H9 (cell line): ENCODE measurements around the gene DHRSX. TPM values are rescaled to one million over a fixed set of nuclear protein-coding genes. Genes with fewer than 3 reads are reported as not detected.
A peak's percentile ranks its signal among the peaks of the same experiment; 100 is the strongest.
"Not testable (repeated sequence)": the region's sequence is repeated elsewhere in the genome, so short reads cannot be mapped to it uniquely, and the experiment has no call there.

ENCODE experiments used
- DNase-seq: peaks from one replicate; pipeline ENCODE4 v3.0.0-alpha.2; 2017
- H2AFZ ChIP-seq: one replicate; pipeline ENCODE4 v1.6.1; 2013; ENCODE audit warnings: mild to moderate bottlenecking, low read length, control low read depth, moderate library complexity
- H2AK5ac ChIP-seq: 2 replicates; pipeline ENCODE4 v1.6.1; 2013; ENCODE audit warnings: low read length, control low read depth, mixed read lengths; ENCODE audit not compliant: insufficient read length
- H2BK120ac ChIP-seq: one replicate; pipeline ENCODE4 v1.6.1; 2013; ENCODE audit warnings: low read depth, mild to moderate bottlenecking, low read length, control low read depth, inconsistent platforms; ENCODE audit not compliant: poor library complexity, severe bottlenecking
- H2BK12ac ChIP-seq: 2 replicates; pipeline ENCODE4 v1.6.1; 2013; ENCODE audit warnings: low read length, control low read depth, mixed read lengths, low read depth; ENCODE audit not compliant: insufficient read length
- H2BK15ac ChIP-seq: 2 replicates; pipeline ENCODE4 v1.6.1; 2013; ENCODE audit warnings: low read depth, low read length, control low read depth
- H2BK20ac ChIP-seq: one replicate; pipeline ENCODE4 v1.6.1; 2013; ENCODE audit warnings: low read depth, mild to moderate bottlenecking, low read length, control low read depth, inconsistent platforms; ENCODE audit not compliant: poor library complexity, severe bottlenecking
- H2BK5ac ChIP-seq: 2 replicates; pipeline ENCODE4 v1.6.1; 2013; ENCODE audit warnings: low read length, control low read depth, mixed read lengths; ENCODE audit not compliant: insufficient read length
- H3K14ac ChIP-seq: 2 replicates; pipeline ENCODE4 v1.6.1; 2013; ENCODE audit warnings: low read length, control low read depth; ENCODE audit not compliant: insufficient read depth
- H3K18ac ChIP-seq: 2 replicates; pipeline ENCODE4 v1.6.1; 2013; ENCODE audit warnings: low read depth, mild to moderate bottlenecking, mixed read lengths, low read length, control low read depth; ENCODE audit not compliant: insufficient read length
- H3K23ac ChIP-seq: 2 replicates; pipeline ENCODE4 v1.6.1; 2013; ENCODE audit warnings: low read length, control low read depth, mixed read lengths, low read depth; ENCODE audit not compliant: insufficient read length
- H3K23me2 ChIP-seq: 2 replicates; pipeline ENCODE4 v1.6.1; 2013; ENCODE audit warnings: low read depth, mild to moderate bottlenecking, mixed read lengths, low read length, control low read depth; ENCODE audit not compliant: insufficient read length, poor library complexity, severe bottlenecking
- H3K27ac ChIP-seq: 2 replicates; pipeline ENCODE4 v1.5.1; 2013; ENCODE audit warnings: low read length, control low read depth, mixed read lengths, low read depth; ENCODE audit not compliant: insufficient read length
- H3K27me3 ChIP-seq: 2 replicates; pipeline ENCODE4 v1.6.1; 2013; ENCODE audit warnings: low read length, control low read depth, inconsistent platforms; ENCODE audit not compliant: insufficient read depth
- H3K4ac ChIP-seq: 2 replicates; pipeline ENCODE4 v1.6.1; 2013; ENCODE audit warnings: low read depth, mild to moderate bottlenecking, control low read depth, inconsistent platforms, low read length, moderate library complexity
- H3K4me1 ChIP-seq: 2 replicates; pipeline ENCODE4 v1.6.1; 2013; ENCODE audit warnings: low read length, control low read depth, inconsistent platforms; ENCODE audit not compliant: insufficient read depth
- H3K4me2 ChIP-seq: 2 replicates; pipeline ENCODE4 v1.6.1; 2013; ENCODE audit warnings: low read length, control low read depth, mixed read lengths; ENCODE audit not compliant: insufficient read length, insufficient read depth
- H3K56ac ChIP-seq: 2 replicates; pipeline ENCODE4 v1.6.1; 2013; ENCODE audit warnings: low read depth, mild to moderate bottlenecking, mixed read lengths, low read length, control low read depth; ENCODE audit not compliant: insufficient read length
- H3K79me1 ChIP-seq: 2 replicates; pipeline ENCODE4 v1.6.1; 2013; ENCODE audit warnings: low read depth, mild to moderate bottlenecking, moderate library complexity, low read length, control low read depth, inconsistent platforms; ENCODE audit not compliant: insufficient read depth, poor library complexity, severe bottlenecking
- H3K79me2 ChIP-seq: 2 replicates; pipeline ENCODE4 v1.6.1; 2013; ENCODE audit warnings: low read length, control low read depth, inconsistent platforms; ENCODE audit not compliant: insufficient read depth
- H3K9ac ChIP-seq: 2 replicates; pipeline ENCODE4 v1.6.1; 2013; ENCODE audit warnings: low read length, control low read depth, mixed read lengths; ENCODE audit not compliant: insufficient read length; ENCODE audit errors: extremely low read depth
- H3K9me3 ChIP-seq: one replicate; pipeline ENCODE4 v1.6.1; 2013; ENCODE audit warnings: low read depth, low read length, inconsistent platforms; ENCODE audit not compliant: control insufficient read depth
- H3T11ph ChIP-seq: one replicate; pipeline ENCODE4 v1.6.1; 2013; ENCODE audit warnings: mild to moderate bottlenecking, low read length, control low read depth, inconsistent platforms
- H4K20me1 ChIP-seq: one replicate; pipeline ENCODE4 v1.6.1; 2013; ENCODE audit not compliant: control insufficient read depth, insufficient read length, insufficient read depth
- H4K5ac ChIP-seq: 2 replicates; pipeline ENCODE4 v1.6.1; 2013; ENCODE audit warnings: low read depth, mild to moderate bottlenecking, mixed read lengths, low read length, control low read depth; ENCODE audit not compliant: insufficient read length
- H4K8ac ChIP-seq: replicated peaks from 2 replicates; pipeline ENCODE4 v1.6.1; 2013; ENCODE audit warnings: low read length, control low read depth, mixed read lengths, low read depth; ENCODE audit not compliant: insufficient read length
- H4K91ac ChIP-seq: 2 replicates; pipeline ENCODE4 v1.6.1; 2013; ENCODE audit warnings: low read depth, mild to moderate bottlenecking, moderate library complexity, mixed read lengths, low read length, control low read depth; ENCODE audit not compliant: insufficient read length
- H3K27ac Mint-ChIP-seq, 3 experiments: 2 replicates in 2 of 3; 3 replicates in 1 of 3; pipeline ENCODE4 v1.8.0; 2020 to 2021; ENCODE audit warnings: mixed read lengths in 3 of 3, mild to moderate bottlenecking in 1 of 3, moderate library complexity in 1 of 3
- H3K27me3 Mint-ChIP-seq: 2 replicates; pipeline ENCODE4 v1.8.0; 2021; ENCODE audit warnings: low read depth, mild to moderate bottlenecking, moderate library complexity, mixed read lengths
- H3K36me3 Mint-ChIP-seq, 3 experiments: 2 replicates in 2 of 3; 3 replicates in 1 of 3; pipeline ENCODE4 v1.8.0; 2020 to 2021; ENCODE audit warnings: low read depth in 3 of 3, mixed read lengths in 3 of 3; ENCODE audit not compliant: insufficient read depth in 1 of 3
- H3K4me1 Mint-ChIP-seq, 2 experiments: 2 replicates each; pipeline ENCODE4 v1.8.0; 2020; ENCODE audit warnings: mixed read lengths in 2 of 2
- H3K4me3 Mint-ChIP-seq, 2 experiments: 2 replicates in 1 of 2; 3 replicates in 1 of 2; pipeline ENCODE4 v1.8.0; 2020 to 2021; ENCODE audit warnings: mild to moderate bottlenecking in 2 of 2, mixed read lengths in 2 of 2, moderate library complexity in 1 of 2
- H3K9me3 Mint-ChIP-seq, 2 experiments: 2 replicates in 1 of 2; 3 replicates in 1 of 2; pipeline ENCODE4 v1.8.0; 2020; ENCODE audit warnings: mild to moderate bottlenecking in 2 of 2, mixed read lengths in 2 of 2, moderate library complexity in 1 of 2
- CTCF ChIP-seq: fragments of 200-600 bp; sonication (generic); conservative IDR thresholded peaks from 3 replicates; pipeline ENCODE4 v1.8.0; 2021; ENCODE audit warnings: antibody characterized with exemption, mild to moderate bottlenecking
- WGBS: extraction: QIAGEN DNeasy Blood & Tissue Kit; methylation state at CpG from one replicate; pipeline ENCODE4 v1.1.7; 2013; ENCODE audit warnings: missing lambda C conversion rate, low lambda C conversion rate, mixed read lengths; ENCODE audit not compliant: insufficient read length; ENCODE audit errors: extremely low coverage; 5-methylcytosine and 5-hydroxymethylcytosine counted together
- total RNA-seq: library from RNA; stranded (reverse); gene quantifications from 2 replicates; pipeline ENCODE4 v1.2.1, GENCODE V29; 2021

DHRSX gene
- total RNA-seq, 1 experiment from 2014 or later = 44.0 TPM

GRCh38 chrX:2220296-2220695 is 280.5 kb downstream of the DHRSX start:
- no peak overlapping the region for H4K8ac ChIP-seq
- H3K9me3 ChIP-seq = peaks cover 55% of the 10 kb centered on the region
- no peaks in the 10 kb centered on the region for H3K23me2 ChIP-seq
- no peak overlapping the region for H2BK12ac ChIP-seq
- no peak overlapping the region for H3K27ac ChIP-seq
- no peak overlapping the region for H3K4ac ChIP-seq
- H3K23ac ChIP-seq = no peak overlapping the region
- H3K36me3 Mint-ChIP-seq = peaks cover 83 to 97% (median 89%) of the 10 kb centered on the region in 3 experiments
- no peak overlapping the region for H2AK5ac ChIP-seq
- TF ChIP-seq CTCF = no peak
- H2BK20ac ChIP-seq = no peak overlapping the region
- no peak overlapping the region for H2BK120ac ChIP-seq
- H3K9ac ChIP-seq = no peak overlapping the region
- H3K4me1 ChIP-seq = no peaks in the 10 kb centered on the region
- no peak overlapping the region for H2BK15ac ChIP-seq
- H3K27me3 ChIP-seq = no peaks in the 10 kb centered on the region
- H3K56ac ChIP-seq = no peak overlapping the region
- DNase-seq = no peak
- H3K79me1 ChIP-seq = no peaks in the 10 kb centered on the region
- WGBS = no CpG with 5 or more reads among the region's 3 CpGs
- H3K4me1 Mint-ChIP-seq = no peaks in the 10 kb centered on the region
- H3T11ph ChIP-seq = no peak overlapping the region
- H3K4me3 Mint-ChIP-seq = no peak overlapping the region
- H3K27ac Mint-ChIP-seq = no peak overlapping the region
- no peak overlapping the region for H3K4me2 ChIP-seq
- no peaks in the 10 kb centered on the region for H3K79me2 ChIP-seq
- H3K18ac ChIP-seq = no peak overlapping the region
- H4K5ac ChIP-seq = no peak overlapping the region
- peaks cover 3% of the 10 kb centered on the region for H4K20me1 ChIP-seq
- H2AFZ ChIP-seq = no peak overlapping the region
- no peak overlapping the region for H2BK5ac ChIP-seq
- no peak overlapping the region for H4K91ac ChIP-seq
- H3K27me3 Mint-ChIP-seq = peaks cover 5% of the 10 kb centered on the region
- H3K9me3 Mint-ChIP-seq = peaks cover 79 to 85% of the 10 kb centered on the region in 2 experiments
- no peak overlapping the region for H3K14ac ChIP-seq

- not testable (repeated sequence) for H3K4ac ChIP-seq, H3K79me1 ChIP-seq, H4K5ac ChIP-seq, H3K4me3 Mint-ChIP-seq, H3K9ac ChIP-seq, H3K27me3 ChIP-seq, H4K8ac ChIP-seq, H3K27me3 Mint-ChIP-seq, H3T11ph ChIP-seq, H3K23ac ChIP-seq, H3K4me1 Mint-ChIP-seq, H3K4me2 ChIP-seq, H2AFZ ChIP-seq, H4K91ac ChIP-seq, H3K79me2 ChIP-seq, H3K56ac ChIP-seq, H3K4me1 ChIP-seq, H2BK20ac ChIP-seq, H4K20me1 ChIP-seq, H3K23me2 ChIP-seq, H3K14ac ChIP-seq, H2BK5ac ChIP-seq, H2BK12ac ChIP-seq, H2BK15ac ChIP-seq, H3K27ac ChIP-seq, H2BK120ac ChIP-seq, H2AK5ac ChIP-seq, H3K18ac ChIP-seq, DNase-seq
- H3K9me3 ChIP-seq = peaks cover 31% of the 10 kb centered on the region
- Mint-ChIP-seq H3K36me3 (peaks cover 40 to 58% (median 44%) of the 10 kb centered on the region in 3 experiments), H3K27ac (peak overlapping the region in 1 of 3 experiments; percentile 61; a peak in 1 of 7 replicates), H3K9me3 (peaks cover 46 to 51% of the 10 kb centered on the region in 2 experiments)
- WGBS = no CpG with 5 or more reads among the region's 7 CpGs
Measured at GRCh38 chrX:2214138-2214823, 286.5 kb downstream of the DHRSX start.
